H1 (cell line): ENCODE measurements around the gene RGS6. TPM values are rescaled to one million over a fixed set of nuclear protein-coding genes. Genes with fewer than 3 reads are reported as not detected.

ENCODE experiments used
- CTCF ChIA-PET: fragments of 300-600 bp; sonication (Branson Sonifier 250); formaldehyde crosslinking; loops from one replicate; lab custom pipeline; 2021; ENCODE audit not compliant: partially characterized antibody; lab: Charles Lee
- POLR2A ChIA-PET: fragments of 300-600 bp; sonication (Branson Sonifier 250); formaldehyde crosslinking; loops from one replicate; lab custom pipeline; 2021; ENCODE audit warnings: inconsistent platforms; ENCODE audit not compliant: partially characterized antibody; lab: Charles Lee
- DNase-seq, 2 experiments: peaks; one replicate each; pipeline versions ENCODE4 v3.0.0 to v3.0.0-alpha.2; 2010 to 2022; ENCODE audit warnings: low spot score in 2 of 2, low read depth in 1 of 2, mixed read lengths in 1 of 2
- FAIRE-seq: peaks from 2 replicates; lab custom pipeline; 2011; peaks lifted over from hg19 to GRCh38; lab: Jason Lieb, UNC
- H2AFZ ChIP-seq: 2 replicates; pipeline ENCODE4 v1.8.1; 2012; ENCODE audit warnings: low read length, inconsistent platforms
- H2AK5ac ChIP-seq: 2 replicates; pipeline ENCODE4 v1.6.1; 2013; ENCODE audit warnings: low read depth, low read length
- H2BK120ac ChIP-seq: replicated peaks from 2 replicates; pipeline ENCODE3; 2013; ENCODE audit warnings: low read depth, low read length, inconsistent platforms
- H2BK12ac ChIP-seq: 2 replicates; pipeline ENCODE4 v1.6.1; 2013; ENCODE audit warnings: low read depth, low read length
- H2BK15ac ChIP-seq: 2 replicates; pipeline ENCODE4 v1.6.1; 2013; ENCODE audit warnings: low read length
- H2BK20ac ChIP-seq: 2 replicates; pipeline ENCODE4 v1.6.1; 2013; ENCODE audit warnings: low read length
- H2BK5ac ChIP-seq: 2 replicates; pipeline ENCODE4 v1.6.1; 2013; ENCODE audit warnings: low read depth, low read length
- H3K14ac ChIP-seq: 2 replicates; pipeline ENCODE4 v1.6.1; 2013; ENCODE audit warnings: inconsistent platforms; ENCODE audit not compliant: insufficient read length
- H3K18ac ChIP-seq: 2 replicates; pipeline ENCODE4 v1.6.1; 2013; ENCODE audit warnings: low read length; ENCODE audit errors: extremely low read depth
- H3K23ac ChIP-seq: 2 replicates; pipeline ENCODE4 v1.6.1; 2013; ENCODE audit warnings: inconsistent platforms; ENCODE audit not compliant: insufficient read length
- H3K23me2 ChIP-seq: 2 replicates; pipeline ENCODE4 v1.6.1; 2013; ENCODE audit warnings: low read depth, low read length
- H3K27ac ChIP-seq: 2 replicates; pipeline ENCODE4 v1.6.1; 2011; ENCODE audit warnings: low read depth, low read length, inconsistent platforms
- H3K27me3 ChIP-seq, 4 experiments: replicated peaks in 1 of 4; 1 replicate in 1 of 4; 2 replicates in 3 of 4; pipeline versions ENCODE4 v1.6.1 to v1.8.1; 2011 to 2013; ENCODE audit warnings: low read length in 3 of 4, mild to moderate bottlenecking in 3 of 4, inconsistent platforms in 2 of 4, mixed read lengths in 2 of 4, moderate library complexity in 1 of 4; ENCODE audit not compliant: control insufficient read depth in 3 of 4, insufficient read depth in 3 of 4; ENCODE audit errors: extremely low read depth in 1 of 4
- H3K36me3 ChIP-seq, 4 experiments: 2 replicates each; pipeline versions ENCODE4 v1.6.1 to v1.8.1; 2011 to 2013; ENCODE audit warnings: mild to moderate bottlenecking in 4 of 4, low read length in 3 of 4, moderate library complexity in 2 of 4, control low read depth in 1 of 4, inconsistent platforms in 1 of 4; ENCODE audit not compliant: insufficient read depth in 4 of 4, control insufficient read depth in 2 of 4
- H3K4ac ChIP-seq: replicated peaks from 2 replicates; pipeline ENCODE3; 2013; ENCODE audit warnings: low read length, low read depth, mixed read lengths, inconsistent platforms; ENCODE audit not compliant: insufficient read length
- H3K4me1 ChIP-seq, 4 experiments: replicated peaks in 1 of 4; 1 replicate in 1 of 4; 2 replicates in 3 of 4; pipeline versions ENCODE4 v1.6.1 to v1.8.1; 2011 to 2013; ENCODE audit warnings: low read length in 3 of 4, inconsistent platforms in 2 of 4, mixed read lengths in 1 of 4; ENCODE audit not compliant: insufficient read depth in 4 of 4, control insufficient read depth in 3 of 4
- H3K4me2 ChIP-seq, 2 experiments: 2 replicates each; pipeline versions ENCODE4 v1.6.1 to v1.8.1; 2011 to 2013; ENCODE audit warnings: low read depth in 2 of 2, low read length in 2 of 2, control low read depth in 1 of 2, inconsistent platforms in 1 of 2, mild to moderate bottlenecking in 1 of 2; ENCODE audit not compliant: insufficient read depth in 1 of 2
- H3K4me3 ChIP-seq, 4 experiments: fragments of 200-600, 300-600 bp in 1 of 4; sonication (generic), shearing (Covaris generic), sonication (Bioruptor Twin) in 1 of 4; 2 replicates each; pipeline versions ENCODE4 v1.5.1 to v1.8.1; 2011 to 2016; ENCODE audit warnings: low read length in 4 of 4, low read depth in 3 of 4, control low read depth in 2 of 4, inconsistent platforms in 2 of 4, mild to moderate bottlenecking in 2 of 4, mixed read lengths in 1 of 4, moderate library complexity in 1 of 4; ENCODE audit not compliant: insufficient read depth in 2 of 4; ENCODE audit errors: extremely low read depth in 1 of 4
- H3K56ac ChIP-seq: replicated peaks from 2 replicates; pipeline ENCODE3; 2013; ENCODE audit warnings: low read depth, mild to moderate bottlenecking, mixed read lengths, low read length, inconsistent platforms; ENCODE audit not compliant: insufficient read length
- H3K79me1 ChIP-seq: 2 replicates; pipeline ENCODE4 v1.6.1; 2013; ENCODE audit warnings: low read depth, low read length, control low read depth
- H3K79me2 ChIP-seq, 2 experiments: 2 replicates each; pipeline versions ENCODE4 v1.6.1 to v1.8.1; 2012 to 2013; ENCODE audit warnings: low read length in 2 of 2, mild to moderate bottlenecking in 2 of 2, inconsistent platforms in 1 of 2; ENCODE audit not compliant: insufficient read depth in 2 of 2, control insufficient read depth in 1 of 2
- H3K9ac ChIP-seq, 4 experiments: replicated peaks in 1 of 4; 1 replicate in 1 of 4; 2 replicates in 3 of 4; pipeline versions ENCODE4 v1.6.1 to v1.8.1; 2011 to 2013; ENCODE audit warnings: low read depth in 3 of 4, low read length in 3 of 4, control low read depth in 2 of 4, mild to moderate bottlenecking in 2 of 4, moderate library complexity in 2 of 4, inconsistent platforms in 1 of 4; ENCODE audit errors: extremely low read depth in 1 of 4
- H3K9me3 ChIP-seq, 2 experiments: 2 replicates each; pipeline versions ENCODE4 v1.6.1 to v1.8.1; 2012 to 2013; ENCODE audit warnings: mild to moderate bottlenecking in 2 of 2, moderate library complexity in 2 of 2, control low read depth in 1 of 2, inconsistent platforms in 1 of 2, low read depth in 1 of 2, low read length in 1 of 2, mixed read lengths in 1 of 2; ENCODE audit not compliant: insufficient read depth in 2 of 2
- H4K20me1 ChIP-seq, 2 experiments: replicated peaks in 1 of 2; 2 replicates each; pipeline versions ENCODE3 to v1.8.1; 2011 to 2013; ENCODE audit warnings: inconsistent platforms in 2 of 2, low read length in 2 of 2, mild to moderate bottlenecking in 1 of 2; ENCODE audit not compliant: insufficient read depth in 2 of 2, control insufficient read depth in 1 of 2
- H4K5ac ChIP-seq: 2 replicates; pipeline ENCODE4 v1.6.1; 2013; ENCODE audit warnings: low read length, low read depth, mixed read lengths, inconsistent platforms; ENCODE audit not compliant: insufficient read length
- H4K8ac ChIP-seq: 2 replicates; pipeline ENCODE4 v1.8.0; 2013; ENCODE audit warnings: mild to moderate bottlenecking, moderate library complexity, low read length, inconsistent platforms; ENCODE audit not compliant: insufficient read depth; ENCODE audit errors: extremely low read depth
- H4K91ac ChIP-seq: replicated peaks from 2 replicates; pipeline ENCODE3; 2013; ENCODE audit warnings: low read length, mixed read lengths, inconsistent platforms; ENCODE audit not compliant: insufficient read length
- WGBS, 2 experiments: shearing (Covaris generic) in 1 of 2; methylation state at CpG; one replicate each; pipeline versions ENCODE4 v1.1.6 to v1.1.7; 2013 to 2015; ENCODE audit warnings: low lambda C conversion rate in 2 of 2, mixed read lengths in 2 of 2, inconsistent platforms in 1 of 2, low coverage in 1 of 2, missing lambda C conversion rate in 1 of 2; ENCODE audit not compliant: insufficient replicate concordance in 2 of 2, insufficient coverage in 1 of 2, insufficient read length in 1 of 2; ENCODE audit errors: extremely low coverage in 1 of 2, missing lambda C conversion rate in 1 of 2; 5-methylcytosine and 5-hydroxymethylcytosine counted together
- polyA plus RNA-seq, 7 experiments: library from polyadenylated mRNA; depleted of rRNA in 3 of 7; stranded (reverse) in 5 of 7; unstranded in 2 of 7; fragments of >200 nt in 5 of 7; fragments of 200-250 nt in 2 of 7; gene quantifications; 1 replicate in 5 of 7; 2 replicates in 1 of 7; 4 replicates in 1 of 7; pipeline versions ENCODE4 v1.2.1 to v1.2.3, GENCODE V29; 2011 to 2013; ENCODE audit warnings: missing spikeins in 2 of 7, mixed read lengths in 2 of 7
- total RNA-seq: library from RNA; stranded (reverse); fragmentation: NEBNext Ultra II Directional; extraction: Animal tissue kit (Norgen Biotek cat#: 25700); gene quantifications from 2 replicates; pipeline ENCODE4 v1.2.1, GENCODE V29; 2021

The RGS6 gene
- total and polyA plus RNA-seq, 2 of the 8 experiments (the other 6 are each of a cell fraction or from before 2014, with no cell fraction given) = 0.26 to 1.1 TPM

- no peak overlapping the region for H3K56ac ChIP-seq
- H3K4me1 ChIP-seq = no peaks in the 10 kb centered on the region; a peak in 2 of 7 replicates
- FAIRE-seq (no peak), DNase-seq (no peak)
- no peaks in the 10 kb centered on the region for H3K27me3 ChIP-seq
- H3K18ac ChIP-seq = no peak overlapping the region
- H3K79me2 ChIP-seq = no peaks in the 10 kb centered on the region
- H3K36me3 ChIP-seq = no peaks in the 10 kb centered on the region
- no peak overlapping the region for H2AK5ac ChIP-seq
- H3K4me2 ChIP-seq = no peak overlapping the region
- H3K4ac ChIP-seq = no peak overlapping the region
- ChIA-PET POLR2A (no interaction called here), CTCF (interaction anchor here (0.6 to 9.4 kb wide), 11 partner anchors 8 to 1410 kb away, joined by 3 to 113 read pairs (median 11); no protein-coding TSS in a partner anchor)
- no peak overlapping the region for H3K4me3 ChIP-seq
- no peak overlapping the region for H4K8ac ChIP-seq
- H2BK120ac ChIP-seq = no peak overlapping the region
- no peak overlapping the region for H4K91ac ChIP-seq
- H2BK20ac ChIP-seq = no peak overlapping the region
- no peak overlapping the region for H2BK15ac ChIP-seq
- 93% methylated on average over 2 of the region's 2 CpGs; no CpG with 5 or more reads in 1 of the 2 experiments for WGBS, 2 experiments
- no peaks in the 10 kb centered on the region for H3K9me3 ChIP-seq
- no peak overlapping the region for H3K27ac ChIP-seq
- H2BK5ac ChIP-seq = no peak overlapping the region
- no peaks in the 10 kb centered on the region for H3K79me1 ChIP-seq
- H4K20me1 ChIP-seq = no peaks in the 10 kb centered on the region
- no peaks in the 10 kb centered on the region for H3K23me2 ChIP-seq
- no peak overlapping the region for H2BK12ac ChIP-seq
- no peak overlapping the region for H3K9ac ChIP-seq
- H4K5ac ChIP-seq = no peak overlapping the region
- no peak overlapping the region for H2AFZ ChIP-seq
- no peak overlapping the region for H3K23ac ChIP-seq
- no peak overlapping the region for H3K14ac ChIP-seq
These were observed 580.1 kb downstream of the RGS6 start for GRCh38 chr14:72512281-72512680.
